ENCODE measurements around the gene KRTAP10-9.
"Not testable (repeated sequence)": the region's sequence is repeated elsewhere in the genome, so short reads cannot be mapped to it uniquely, and the experiment has no call there.

Gene KRTAP10-9

GRCh38 chr21:44596068-44596725 lies 30.7 kb upstream of the KRTAP10-9 start:
- DNase-seq, result no peak

- no peak for DNase-seq
Observed at GRCh38 chr21:44598061-44598460, 28.8 kb upstream of the KRTAP10-9 start.

GRCh38 chr21:44599264-44600029 lies 27.4 kb upstream of the KRTAP10-9 start:
- no peak for DNase-seq

- DNase-seq, result not testable (repeated sequence)
Observed at GRCh38 chr21:44600118-44600978, 26.5 kb upstream of the KRTAP10-9 start, which contains the start of gene KRTAP10-7. KRTAP10-7 (plus strand) TSS chr21:44600597; CDS start chr21:44600622, 25 bp downstream.

GRCh38 chr21:44601091-44601490 lies 25.8 kb upstream of the KRTAP10-9 start:
- DNase-seq, result not testable (repeated sequence)

- no peak for DNase-seq
Observed at GRCh38 chr21:44601596-44602462, 25.1 kb upstream of the KRTAP10-9 start.

- no peak for DNase-seq
Observed at GRCh38 chr21:44602463-44602850, 24.4 kb upstream of the KRTAP10-9 start.

GRCh38 chr21:44603109-44603875 lies 23.6 kb upstream of the KRTAP10-9 start:
- DNase-seq, result no peak

- no peak for DNase-seq
Observed at GRCh38 chr21:44603911-44604310, 23.0 kb upstream of the KRTAP10-9 start.

- DNase-seq, result no peak
Observed at GRCh38 chr21:44606495-44606894, 20.4 kb upstream of the KRTAP10-9 start.

GRCh38 chr21:44609193-44609592 lies 17.7 kb upstream of the KRTAP10-9 start:
- DNase-seq, result no peak

- DNase-seq, result not testable (repeated sequence)
Observed at GRCh38 chr21:44610157-44610843, 16.6 kb upstream of the KRTAP10-9 start.

- DNase-seq, result no peak
Observed at GRCh38 chr21:44611551-44611950, 15.3 kb upstream of the KRTAP10-9 start.

GRCh38 chr21:44612029-44612486 lies 14.8 kb upstream of the KRTAP10-9 start, which contains the start of gene KRTAP10-8:
KRTAP10-8 (plus strand) TSS chr21:44612079; CDS start chr21:44612101, 22 bp downstream.
- no peak for DNase-seq

- DNase-seq, result no peak
Observed at GRCh38 chr21:44612669-44613229, 14.1 kb upstream of the KRTAP10-9 start.

- DNase-seq, result no peak
Observed at GRCh38 chr21:44613386-44614155, 13.3 kb upstream of the KRTAP10-9 start.

GRCh38 chr21:44614161-44614631 lies 12.7 kb upstream of the KRTAP10-9 start:
- no peak for DNase-seq

GRCh38 chr21:44614961-44615391 lies 11.9 kb upstream of the KRTAP10-9 start:
- DNase-seq, result no peak

- DNase-seq, result no peak
Observed at GRCh38 chr21:44615466-44615865, 11.4 kb upstream of the KRTAP10-9 start.

All from GF-D8 (cell line).